ENCODE measurements around the gene CDH23. TPM values are rescaled to one million over a fixed set of nuclear protein-coding genes. Genes with fewer than 3 reads are reported as not detected.

The CDH23 gene
- total and polyA plus RNA-seq, 2 experiments from 2014 or later, result 0.30 to 1.5 TPM

GRCh38 chr10:71472466-71472865, 75.7 kb downstream of the CDH23 start:
- Histone ChIP-seq H3K4me3 (no peak overlapping the region), H4K20me1 (ENCODE audit: insufficient read depth, poor library complexity, severe bottlenecking) (no peaks in the 10 kb centered on the region), H3K9me2 (replicated peaks; ENCODE audit: insufficient read depth) (no peaks in the 10 kb centered on the region), H3K27ac (no peak overlapping the region), H3K27me3 (no peaks in the 10 kb centered on the region), H2AFZ (no peak overlapping the region), H3K4me2 (no peak overlapping the region), H3K4me1 (ENCODE audit: insufficient read depth) (no peaks in the 10 kb centered on the region), H3K9me3 (ENCODE audit: low read depth) (no peaks in the 10 kb centered on the region), H3K36me3 (replicated peaks; ENCODE audit: insufficient read depth, low read depth) (no peaks in the 10 kb centered on the region), H3K79me2 (no peaks in the 10 kb centered on the region)
- TF ChIP-seq EZH2 (IDR thresholded peaks at IDR 0.05; ENCODE audit: borderline replicate concordance), result no peak
- TF ChIP-seq EZH2phosphoT487 (IDR thresholded peaks at IDR 0.05; ENCODE audit: low read depth, severe bottlenecking, unreplicated experiment), result no peak
- TF ChIP-seq CTCF (IDR thresholded peaks at IDR 0.05; ENCODE audit: poor library complexity), result no peak
- no peak for DNase-seq (ENCODE audit: low spot score)
- WGBS (ENCODE audit: low lambda C conversion rate, missing lambda C conversion rate), result 80% methylated on average over 4 of the region's 4 CpGs

- 94% methylated on average over 4 of the region's 4 CpGs for WGBS (ENCODE audit: low lambda C conversion rate, missing lambda C conversion rate)
- Histone ChIP-seq H4K20me1 (ENCODE audit: insufficient read depth, poor library complexity, severe bottlenecking) (no peaks in the 10 kb centered on the region), H3K9me2 (replicated peaks; ENCODE audit: insufficient read depth) (no peaks in the 10 kb centered on the region), H3K4me1 (ENCODE audit: insufficient read depth) (no peaks in the 10 kb centered on the region), H3K4me2 (no peak overlapping the region), H3K79me2 (no peaks in the 10 kb centered on the region), H3K27me3 (peaks cover 2% of the 10 kb centered on the region), H2AFZ (no peak overlapping the region), H3K4me3 (no peak overlapping the region), H3K36me3 (replicated peaks; ENCODE audit: insufficient read depth, low read depth) (no peaks in the 10 kb centered on the region), H3K9me3 (ENCODE audit: low read depth) (no peaks in the 10 kb centered on the region), H3K27ac (no peak overlapping the region)
- TF ChIP-seq EZH2 (IDR thresholded peaks at IDR 0.05; ENCODE audit: borderline replicate concordance) (no peak), CTCF (IDR thresholded peaks at IDR 0.05; ENCODE audit: poor library complexity) (no peak), EZH2phosphoT487 (IDR thresholded peaks at IDR 0.05; ENCODE audit: low read depth, severe bottlenecking, unreplicated experiment) (no peak)
- DNase-seq (ENCODE audit: low spot score), result no peak
Observed at GRCh38 chr10:71472912-71473311, 76.2 kb downstream of the CDH23 start.

- DNase-seq (ENCODE audit: low spot score), result no peak
Observed at GRCh38 chr10:71473671-71474599, 77.2 kb downstream of the CDH23 start.

More at GRCh38 chr10:71473671-71474599, 77.2 kb downstream of the CDH23 start:
- H3K27ac ChIP-seq, result no peak overlapping the region
- no peaks in the 10 kb centered on the region for H4K20me1 ChIP-seq (ENCODE audit: insufficient read depth, poor library complexity, severe bottlenecking)
- WGBS (ENCODE audit: low lambda C conversion rate, missing lambda C conversion rate), result 82% methylated on average over 8 of the region's 11 CpGs
- no peak overlapping the region for H2AFZ ChIP-seq
- H3K9me3 ChIP-seq (ENCODE audit: low read depth), result no peaks in the 10 kb centered on the region
- no peaks in the 10 kb centered on the region for H3K79me2 ChIP-seq
- H3K4me3 ChIP-seq, result no peak overlapping the region
- H3K4me1 ChIP-seq (ENCODE audit: insufficient read depth), result no peaks in the 10 kb centered on the region
- no peak for TF ChIP-seq CTCF (IDR thresholded peaks at IDR 0.05; ENCODE audit: poor library complexity)
- TF ChIP-seq EZH2phosphoT487 (IDR thresholded peaks at IDR 0.05; ENCODE audit: low read depth, severe bottlenecking, unreplicated experiment), result no peak
- no peak for TF ChIP-seq EZH2 (IDR thresholded peaks at IDR 0.05; ENCODE audit: borderline replicate concordance)
- no peaks in the 10 kb centered on the region for H3K9me2 ChIP-seq (replicated peaks; ENCODE audit: insufficient read depth)
- H3K4me2 ChIP-seq, result no peak overlapping the region
- H3K36me3 ChIP-seq (replicated peaks; ENCODE audit: insufficient read depth, low read depth), result no peaks in the 10 kb centered on the region
- H3K27me3 ChIP-seq, result peaks cover 12% of the 10 kb centered on the region
